Right kidney (tissue), 1 donor: Measurements from ENCODE around the gene APOA4.

Experiments
- DNase-seq: peaks from one replicate; pipeline ENCODE4 v3.0.0-alpha.2; 2016

APOA4 gene

GRCh38 chr11:116774661-116775060 lies 48.4 kb downstream of the APOA4 start:
- no peak for DNase-seq

GRCh38 chr11:116773203-116774097 lies 49.7 kb downstream of the APOA4 start:
- DNase-seq: no peak

- peak; percentile 98 for DNase-seq
These were observed 50.5 kb downstream of the APOA4 start, which contains the start of gene BUD13 for GRCh38 chr11:116772443-116773202. BUD13 (minus strand) TSS chr11:116772987; CDS start chr11:116772964, 23 bp downstream.

- no peak for DNase-seq
These were observed 51.2 kb downstream of the APOA4 start for GRCh38 chr11:116771935-116772334.
